NCI-H1417 (cell line): ENCODE results near the gene SMAD6.

Source experiments
- DNase-seq, 3 experiments: peaks; one replicate each; lab custom pipeline; 2025; lab: John Stamatoyannopoulos, UW

SMAD6 gene

DNA sequence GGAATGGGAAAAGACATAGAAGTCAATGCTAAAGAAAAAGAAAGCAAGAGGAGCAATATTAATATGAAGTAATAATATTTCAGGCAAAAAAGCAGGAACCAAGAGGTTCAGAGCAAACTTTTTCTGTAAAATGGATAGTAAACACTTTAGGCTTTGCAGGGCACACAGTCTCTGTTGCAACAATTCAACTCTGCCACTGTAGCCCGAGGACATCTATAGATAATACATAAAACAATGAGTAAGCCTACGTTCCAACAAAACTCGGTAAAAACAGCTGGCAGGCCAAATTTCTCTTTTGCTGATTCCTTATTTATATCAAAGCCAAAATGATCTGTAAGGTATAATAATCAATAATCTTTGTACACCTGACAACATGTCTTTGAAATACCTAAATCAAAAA lies 56.8 kb downstream of the SMAD6 start:
- no peak for DNase-seq

DNA sequence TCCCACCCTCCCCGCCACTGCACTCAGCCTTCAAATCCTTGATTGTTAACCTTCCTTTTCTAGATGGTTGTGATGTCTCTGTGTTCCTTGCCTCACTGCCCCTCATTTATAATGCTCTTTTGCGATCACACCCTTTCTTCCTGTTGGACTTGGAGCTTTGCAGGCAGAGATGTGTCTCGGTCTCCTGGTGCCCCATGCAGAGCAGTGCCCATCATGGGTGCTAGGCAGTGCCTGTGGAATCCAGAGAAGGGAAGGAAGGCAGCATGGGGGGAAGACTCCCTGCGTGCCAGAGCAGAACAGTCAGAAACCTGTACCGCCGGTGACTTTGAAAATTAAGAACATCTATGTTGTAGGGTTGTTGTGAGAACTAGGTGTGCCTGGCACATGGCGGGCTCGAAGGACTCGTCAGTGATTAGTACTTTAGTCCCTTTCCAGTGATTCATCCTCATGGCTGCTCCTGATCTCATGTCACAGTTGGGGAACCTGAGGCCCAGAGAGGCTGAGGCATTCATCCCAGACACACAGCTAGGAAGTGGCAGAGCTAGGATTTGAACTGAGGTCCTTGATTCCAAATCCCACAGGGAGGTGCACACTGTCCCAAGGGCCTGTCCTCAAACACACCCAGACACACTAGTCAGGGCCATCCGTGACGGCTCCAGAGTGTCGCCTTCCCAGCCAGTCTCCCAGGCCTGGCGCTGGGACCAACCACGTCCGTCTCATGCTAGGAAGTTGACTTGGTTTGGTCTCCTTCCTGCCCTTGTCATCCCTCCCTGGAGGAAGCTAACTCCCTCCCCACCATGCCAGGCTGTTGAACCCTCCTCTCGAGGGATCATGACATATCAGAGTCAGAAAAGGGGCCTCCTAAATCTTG lies 58.3 kb downstream of the SMAD6 start:
- no peak for DNase-seq

DNA sequence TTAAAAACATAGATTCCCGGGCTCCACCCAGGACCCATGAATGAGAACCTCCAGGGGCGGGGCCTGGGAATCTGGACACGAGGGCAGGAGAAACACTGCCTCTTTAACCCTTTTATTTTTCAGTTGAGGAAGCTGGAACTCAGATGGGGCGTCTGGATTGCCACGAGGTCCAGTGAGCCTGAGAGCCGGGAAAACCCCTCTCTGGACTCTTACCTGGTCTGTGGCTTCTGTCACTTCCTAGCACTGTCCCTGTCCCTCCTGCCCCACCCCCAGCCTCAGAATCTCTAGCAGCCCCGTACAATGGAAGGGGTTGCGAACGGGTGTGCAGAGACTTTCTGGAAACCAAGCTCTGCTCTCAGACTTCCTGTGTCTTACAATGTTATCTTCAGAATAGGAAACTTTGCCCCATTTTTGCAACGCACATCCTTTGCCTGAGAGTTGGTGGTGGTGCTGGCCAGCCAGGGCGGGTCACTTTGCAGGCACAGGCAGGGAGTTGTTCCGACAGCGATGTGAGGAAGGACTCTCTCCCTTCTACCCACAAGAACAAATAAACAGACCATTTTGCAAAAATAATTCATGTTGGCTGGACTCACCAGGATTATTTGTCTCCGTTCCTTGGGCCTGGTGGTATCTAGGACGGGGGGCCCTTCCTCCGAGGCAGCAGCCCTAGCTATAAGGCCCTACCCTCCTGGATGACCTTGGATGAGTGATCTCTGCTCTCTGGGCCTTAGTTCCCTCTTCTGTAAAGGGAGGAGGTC lies 59.1 kb downstream of the SMAD6 start:
- no peak for DNase-seq

DNA sequence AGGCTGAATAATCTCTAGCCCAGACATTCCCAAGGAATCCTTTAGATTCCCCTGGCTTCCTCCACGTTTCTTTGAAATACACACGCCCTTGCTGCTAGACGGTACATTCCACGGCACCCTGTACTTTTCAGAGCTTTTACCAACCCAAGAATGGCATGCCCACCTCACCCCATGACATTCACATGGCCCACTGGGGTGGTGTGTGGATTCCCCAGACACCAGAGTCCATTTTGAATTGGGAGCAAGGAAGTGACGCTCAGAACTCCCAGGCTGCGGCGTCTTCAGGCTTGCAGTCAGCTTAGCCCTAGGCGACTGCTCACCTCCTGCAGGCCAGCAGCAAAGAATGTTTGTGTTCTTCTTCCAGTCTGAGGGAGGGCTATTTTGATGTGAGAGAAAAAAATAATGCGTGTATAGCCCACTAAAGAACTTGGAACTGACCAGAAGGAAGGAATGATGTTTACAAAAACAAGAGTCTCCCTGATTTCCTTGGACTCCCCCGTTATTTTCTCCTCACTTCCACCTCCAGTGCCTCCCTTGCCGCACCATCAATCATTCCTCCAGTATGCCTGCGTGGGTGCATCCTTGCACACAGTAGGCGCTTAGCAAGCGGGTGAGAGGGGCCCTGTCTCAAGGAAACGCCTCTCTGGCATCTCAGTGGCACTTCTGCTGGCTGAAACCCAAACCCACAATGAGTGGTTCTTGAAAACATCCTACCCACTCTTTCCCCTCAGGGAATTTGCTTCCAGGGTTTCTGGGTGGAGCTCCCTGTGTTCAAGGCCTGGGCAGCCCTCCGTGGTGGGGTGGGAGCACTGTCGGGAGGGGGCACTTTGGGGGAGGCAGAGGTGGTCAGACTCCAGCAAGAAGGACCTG lies 59.9 kb downstream of the SMAD6 start:
- DNase-seq, result no peak

DNA sequence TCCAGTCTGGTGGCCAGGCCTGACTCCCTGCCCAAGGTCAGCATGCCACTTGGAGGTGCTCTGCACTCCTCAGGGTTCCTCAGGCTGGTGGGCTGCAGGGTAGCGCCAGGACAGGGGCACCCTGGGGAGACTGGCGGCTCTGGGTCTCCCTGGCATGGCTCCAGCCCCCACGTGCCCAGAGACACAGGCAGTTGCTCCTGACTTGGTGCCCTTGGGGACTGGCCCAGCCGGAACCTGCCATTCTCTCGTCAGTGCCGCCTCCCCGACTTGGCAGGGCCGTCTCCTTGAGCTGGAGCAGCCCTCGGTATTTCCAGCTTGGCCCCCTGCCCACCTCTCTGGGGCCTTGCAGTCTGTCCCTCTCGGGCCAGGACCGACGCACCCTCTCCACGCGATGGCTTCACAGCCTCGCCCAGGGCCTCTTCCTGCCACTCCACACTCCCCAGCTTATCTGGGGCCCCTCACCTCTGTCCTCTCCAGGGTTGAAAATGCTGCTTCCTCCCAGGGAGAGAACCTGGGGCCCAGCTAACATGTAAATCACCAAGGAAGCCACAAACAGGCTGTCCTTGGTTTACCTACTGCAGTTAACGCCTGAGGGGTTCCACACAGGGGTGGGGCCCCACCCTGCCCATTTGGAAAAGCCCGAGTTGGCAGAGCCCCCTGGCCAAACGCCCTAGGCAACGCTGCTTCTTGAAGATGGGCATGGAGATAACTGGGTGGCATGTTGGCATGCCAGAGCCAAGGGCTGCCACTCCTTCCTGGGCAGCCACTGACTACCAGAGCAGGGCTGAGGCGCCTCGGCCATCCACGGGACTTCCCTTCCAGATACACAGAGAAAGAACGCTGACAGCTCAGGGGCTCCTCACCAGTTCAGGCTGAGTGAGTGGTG lies 61.4 kb downstream of the SMAD6 start:
- DNase-seq, result peak in 1 of 3 experiments; percentile 10

DNA sequence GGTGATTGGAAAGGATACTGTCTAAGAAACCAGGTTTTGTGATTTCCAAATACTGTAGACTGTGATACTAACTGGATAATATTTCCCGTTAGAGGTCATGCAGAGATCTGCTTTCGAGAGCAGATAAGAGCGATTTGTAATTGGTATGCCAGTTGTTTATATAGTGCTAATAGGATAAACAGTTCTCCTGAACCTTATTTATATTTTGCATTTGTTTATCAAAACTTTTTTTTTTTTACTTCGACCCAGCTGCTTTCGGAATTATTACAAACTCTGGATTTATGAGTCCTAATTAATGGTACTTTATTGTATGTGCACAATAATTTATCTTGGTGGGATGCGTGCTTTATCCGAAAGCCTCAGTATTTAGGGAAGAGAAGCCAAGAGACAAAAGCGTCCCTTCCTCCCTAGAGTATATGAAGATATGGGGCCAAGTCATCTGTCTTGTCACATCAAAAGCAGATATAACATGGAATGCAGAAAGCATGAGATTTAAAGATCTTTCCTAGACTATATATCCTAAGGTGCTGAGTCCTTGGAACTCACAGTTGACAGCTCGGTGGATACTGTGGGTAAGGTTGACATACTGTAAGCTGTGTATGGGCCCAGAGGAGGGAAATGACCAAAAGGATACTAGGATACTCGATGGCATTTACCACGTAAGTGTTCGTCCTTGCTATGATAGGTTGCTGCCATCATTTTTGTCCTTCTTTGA lies 62.2 kb downstream of the SMAD6 start:
- DNase-seq, result no peak

DNA sequence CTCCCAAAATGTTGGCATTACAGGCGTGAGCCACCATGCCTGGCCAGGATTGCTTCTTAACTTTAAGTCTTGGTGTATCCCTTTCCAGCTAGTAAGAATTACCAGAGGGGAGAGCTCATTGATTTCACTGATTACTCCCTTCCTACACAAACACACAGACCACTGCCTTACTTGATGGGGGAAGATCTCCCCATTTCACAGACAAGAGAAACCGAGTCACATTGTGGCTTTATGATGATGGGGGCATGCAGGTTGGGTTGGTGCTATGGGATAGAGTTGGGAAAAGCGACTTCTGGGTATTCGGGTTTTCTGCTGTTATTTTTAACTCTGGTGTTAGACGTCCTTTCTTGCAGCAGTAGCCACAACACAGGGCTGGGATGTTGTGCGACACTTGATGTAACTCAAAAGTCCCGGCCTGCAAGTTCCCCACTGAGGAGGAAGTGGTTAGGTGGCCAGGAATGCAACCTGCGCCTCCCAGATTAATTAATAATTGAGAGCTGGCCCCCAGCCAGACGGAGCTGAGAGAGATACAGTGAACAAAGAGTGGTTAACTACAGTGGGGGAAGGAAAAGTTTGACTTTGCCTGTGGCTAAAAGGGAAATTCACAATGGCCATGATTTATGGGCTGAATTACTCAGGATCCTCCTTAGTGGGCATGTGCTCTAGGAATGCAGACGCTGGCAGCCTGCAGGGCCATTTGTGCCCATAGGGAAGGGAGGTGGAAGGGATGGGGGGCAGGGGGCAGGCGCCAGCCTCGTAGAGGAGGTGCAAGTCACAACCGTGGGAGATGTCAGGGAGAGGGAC lies 63.6 kb downstream of the SMAD6 start:
- DNase-seq, result peak in 2 of 3 experiments; percentile 69 to 93

DNA sequence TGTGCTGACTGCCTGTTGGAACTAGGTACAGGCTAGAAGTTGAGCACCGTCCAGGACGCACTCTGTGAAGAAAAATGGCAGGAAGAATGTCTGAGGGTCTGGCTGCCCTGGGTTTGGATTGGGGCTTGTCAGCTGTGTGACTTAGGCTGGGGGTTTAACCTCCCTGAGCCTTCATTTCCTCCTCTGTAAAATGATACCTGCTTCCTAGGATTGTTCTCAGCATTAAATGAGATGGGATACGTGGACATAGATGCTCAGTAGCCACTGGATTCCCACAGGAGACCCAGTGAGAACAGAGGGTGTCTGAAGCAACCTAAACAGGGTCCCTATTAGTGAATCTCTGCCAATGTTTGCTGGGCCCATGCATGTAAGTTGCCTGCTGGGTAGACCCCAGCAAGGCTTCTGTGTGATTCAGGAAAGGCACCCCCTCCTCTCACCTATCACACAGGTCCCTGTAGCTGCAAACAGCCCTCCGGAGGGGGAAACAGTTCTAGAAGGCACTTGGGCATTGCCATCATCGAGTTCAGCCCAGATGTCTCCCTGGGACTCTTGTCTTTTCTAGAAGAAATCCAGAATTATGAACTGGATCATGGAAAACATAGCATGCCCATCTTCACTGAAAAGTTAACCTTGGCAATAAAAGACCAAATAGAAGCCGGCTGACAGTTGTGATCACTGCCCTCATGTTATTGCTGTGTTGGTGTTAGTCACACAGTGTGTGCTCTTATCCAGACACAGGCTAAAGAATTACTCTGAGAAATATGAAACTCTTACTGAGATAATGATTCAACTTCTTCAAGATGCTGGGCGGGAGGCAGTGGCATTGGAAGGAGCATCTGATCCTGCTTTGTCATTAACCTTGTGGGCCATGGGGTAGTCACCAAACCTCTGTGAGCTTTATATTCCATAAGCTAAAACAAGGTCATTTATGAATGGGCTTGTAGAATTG lies 64.5 kb downstream of the SMAD6 start:
- no peak for DNase-seq

DNA sequence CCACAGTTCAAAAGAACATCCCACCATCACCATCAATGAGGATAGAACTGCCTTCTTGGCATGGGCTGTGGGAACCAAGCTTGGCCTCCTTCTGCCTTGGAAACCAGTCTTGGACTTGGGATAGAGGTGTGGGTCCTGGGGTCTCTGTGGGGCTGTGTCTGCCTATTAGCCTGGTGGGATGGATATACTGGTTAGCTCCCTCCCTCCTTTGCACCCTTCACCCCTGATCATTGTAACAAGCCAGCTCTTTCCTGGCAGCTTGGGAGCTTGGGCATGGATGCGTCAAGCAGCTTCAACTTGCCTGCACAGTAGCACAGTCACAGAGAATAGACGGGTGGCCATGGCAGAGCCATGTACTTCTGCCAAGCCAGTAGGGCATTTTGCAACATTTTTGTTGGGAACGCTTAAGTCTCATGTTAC lies 65.2 kb downstream of the SMAD6 start:
- DNase-seq, result no peak

DNA sequence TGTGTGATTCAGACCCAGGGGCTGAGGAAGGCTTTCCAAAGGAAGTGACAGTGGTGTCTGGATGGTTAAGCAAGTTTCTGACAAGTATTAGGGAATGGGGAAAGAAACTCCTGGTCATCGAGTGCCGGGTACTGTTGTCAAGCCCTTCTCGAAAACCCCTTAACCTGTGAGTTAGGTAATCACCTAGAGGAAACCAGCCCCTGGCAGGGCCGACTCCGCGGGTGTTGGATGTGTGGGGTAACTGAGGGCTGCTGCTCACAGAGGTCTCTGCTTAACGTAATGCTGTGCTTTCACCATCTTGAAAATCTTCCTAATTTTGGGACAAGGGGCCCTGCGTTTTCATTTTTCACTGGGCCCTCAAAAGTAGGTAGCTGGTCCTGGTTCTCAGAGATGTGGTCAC lies 67.0 kb downstream of the SMAD6 start:
- no peak for DNase-seq

DNA sequence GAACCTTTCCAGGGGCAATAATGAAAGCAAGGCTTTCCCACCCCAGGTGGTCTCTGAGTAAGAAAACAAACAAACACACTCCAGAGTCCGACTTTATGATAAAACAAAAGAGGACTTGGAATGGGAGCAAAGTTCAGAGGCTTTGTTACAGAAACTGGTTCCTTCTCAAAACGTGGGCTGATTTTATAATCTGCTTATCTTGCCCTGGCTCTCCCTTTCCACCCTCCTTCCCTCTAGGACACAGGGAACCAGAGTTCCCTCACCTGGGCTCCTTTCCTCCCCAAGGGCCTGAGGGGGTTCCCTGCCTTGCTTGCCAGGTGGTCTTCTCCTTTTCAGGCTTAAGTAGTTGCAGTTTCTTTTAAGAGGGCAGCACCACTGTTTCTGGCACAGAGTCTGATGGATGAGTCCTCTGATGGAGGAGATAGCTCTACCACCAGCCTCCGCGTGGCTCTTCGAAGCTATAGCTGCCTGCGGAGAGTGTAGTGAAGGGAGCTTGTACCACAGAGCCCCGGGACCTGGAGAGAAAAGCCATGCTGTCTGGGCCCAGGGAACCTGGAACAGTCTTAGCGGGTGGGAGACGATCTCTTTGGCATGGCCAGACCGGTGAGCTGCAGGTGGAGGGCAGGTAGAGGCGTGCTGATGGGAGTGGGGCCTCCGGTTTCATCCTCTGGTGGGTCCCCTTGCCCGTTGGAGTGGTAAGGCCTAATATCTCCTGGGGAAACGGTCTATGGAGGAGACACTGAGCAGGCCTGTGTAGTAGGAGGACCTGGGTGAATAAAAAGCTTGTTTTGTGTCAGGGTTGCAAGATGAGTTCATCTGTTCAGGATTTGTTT lies 68.7 kb downstream of the SMAD6 start:
- no peak for DNase-seq

DNA sequence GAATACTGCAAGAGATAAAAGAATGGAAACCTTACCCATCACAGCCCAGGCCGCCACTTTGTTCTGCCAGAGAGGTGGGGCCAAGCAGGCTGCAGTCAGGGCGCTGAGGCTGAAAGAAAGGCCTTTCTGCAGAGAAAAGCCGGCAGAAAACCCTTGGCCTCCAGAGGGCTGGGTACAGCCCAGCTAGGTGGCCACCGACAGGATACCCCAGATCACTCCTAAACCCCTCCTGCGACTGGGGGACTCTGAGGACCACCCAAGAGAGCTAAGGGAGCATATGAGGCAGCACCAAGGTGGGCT lies 69.3 kb downstream of the SMAD6 start:
- DNase-seq, result no peak

DNA sequence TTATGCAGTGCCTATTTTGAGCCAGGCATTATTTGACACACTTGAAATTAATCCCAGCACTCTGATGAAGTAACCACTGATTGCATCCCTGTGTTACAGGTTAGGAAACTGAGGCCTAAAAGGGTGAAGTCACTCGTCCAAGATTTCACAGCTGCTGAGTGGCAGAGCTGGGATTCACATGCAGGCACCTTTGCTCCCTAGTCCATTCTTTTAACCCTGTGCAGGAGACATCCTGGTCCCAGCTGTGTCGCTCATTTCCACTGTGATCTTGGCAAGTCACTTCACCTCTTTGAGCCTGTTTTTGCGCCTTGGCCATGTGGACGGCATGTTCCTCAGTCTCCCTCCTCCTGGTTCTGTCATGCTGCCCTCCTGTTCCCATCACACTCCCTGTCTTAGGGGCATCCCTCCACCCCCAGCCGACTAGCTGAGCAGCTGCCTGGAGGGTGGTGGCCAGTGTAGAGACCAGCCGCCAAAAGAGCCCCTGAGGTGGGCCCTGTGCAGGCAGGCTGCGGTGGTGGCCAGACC lies 70.6 kb downstream of the SMAD6 start:
- no peak for DNase-seq

DNA sequence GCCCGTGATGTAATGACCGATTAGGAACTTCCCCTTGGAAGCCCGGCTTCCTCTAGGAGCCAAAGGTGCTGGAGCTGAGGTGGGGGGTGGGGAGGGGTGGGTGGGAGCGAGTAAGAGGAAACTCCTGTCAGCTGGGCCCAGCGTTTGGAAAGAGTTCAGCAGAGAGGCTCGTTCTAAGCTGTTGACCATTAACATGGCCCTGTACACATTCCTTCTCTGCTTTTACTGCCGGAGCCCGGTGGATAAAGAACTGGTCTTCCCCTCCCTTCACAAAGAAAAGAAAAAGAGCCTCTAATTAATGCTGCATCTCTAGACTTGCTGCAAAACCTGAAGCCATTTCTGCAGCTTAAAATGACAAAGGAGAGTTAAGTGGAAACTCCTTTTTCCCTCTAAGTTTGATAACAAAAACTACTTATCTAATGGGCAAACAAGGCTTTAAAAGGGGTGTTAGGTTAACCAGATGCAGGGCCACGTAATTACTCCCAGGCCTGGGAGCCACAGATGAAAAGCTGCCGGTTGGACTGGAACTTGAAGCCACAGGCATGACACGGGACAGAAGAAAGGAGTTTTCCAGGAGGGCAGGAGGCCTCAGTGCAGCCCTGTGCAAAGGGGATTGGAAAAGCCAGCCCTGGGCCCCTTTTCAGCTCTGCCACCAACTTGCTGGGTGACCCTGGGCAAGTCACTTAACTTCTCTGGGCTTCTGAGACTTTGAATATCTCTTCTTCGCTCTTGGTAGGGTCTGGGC lies 71.3 kb downstream of the SMAD6 start:
- no peak for DNase-seq

DNA sequence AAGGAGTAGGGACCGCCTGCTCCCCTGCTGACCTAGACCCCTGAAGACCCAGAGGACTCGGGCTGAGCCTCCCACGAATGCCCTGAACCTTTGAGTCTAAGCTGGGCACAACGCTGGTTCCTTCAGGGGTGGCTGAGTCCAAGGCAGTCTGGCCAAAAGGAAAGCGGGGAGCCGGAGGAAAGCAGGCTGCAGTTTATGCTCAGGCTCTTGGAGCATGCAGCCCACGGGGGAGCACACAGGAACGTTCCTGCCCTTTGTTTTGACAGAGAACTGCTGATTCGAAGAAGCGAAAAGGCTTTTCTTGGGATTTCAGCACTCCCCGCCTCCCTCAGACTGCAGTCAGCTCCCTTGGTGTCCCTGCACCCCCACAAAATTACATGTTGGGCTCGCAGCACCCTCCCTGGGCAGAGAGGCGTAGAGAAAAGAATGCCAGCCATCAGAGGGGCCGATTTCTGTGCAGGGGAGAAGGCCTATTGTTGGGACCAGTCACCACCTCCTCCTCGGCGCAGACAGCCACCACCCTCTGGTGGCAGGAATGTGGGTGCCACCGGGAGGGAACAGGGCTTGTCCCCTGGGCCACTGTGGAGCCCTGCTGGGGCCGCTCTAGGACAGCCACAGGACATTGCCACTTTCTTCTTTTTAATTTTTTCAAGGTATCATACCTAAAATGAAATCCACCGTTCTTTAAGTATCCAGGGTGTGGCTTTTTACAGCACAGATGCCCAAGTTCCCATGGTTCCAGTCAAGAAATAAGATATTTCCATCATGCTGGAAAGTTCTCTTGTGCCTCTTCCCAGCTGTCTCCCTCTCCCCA lies 72.2 kb downstream of the SMAD6 start:
- peak; percentile 21 to 82 (median 64) for DNase-seq
